ENCODE data around the gene MC4R.

Gene MC4R

GRCh38 chr18:60411715-60412114 is 39.1 kb upstream of the MC4R start:
- H2BK15ac ChIP-seq (replicated peaks; ENCODE audit: low read depth) = no peak overlapping the region
- peak; percentile 44 for DNase-seq
- no peak overlapping the region for H3K56ac ChIP-seq (ENCODE audit: low read length)
- H3K4ac ChIP-seq (ENCODE audit: low read depth, low read length) = no peak overlapping the region
- H3K36me3 ChIP-seq (ENCODE audit: control insufficient read depth, insufficient read depth, low read length) = no peaks in the 10 kb centered on the region
- no peaks in the 10 kb centered on the region for H3K79me2 ChIP-seq (ENCODE audit: control insufficient read depth, insufficient read depth, low read length)
- no peak overlapping the region for H3K18ac ChIP-seq (ENCODE audit: low read length)
- H3K23ac ChIP-seq (ENCODE audit: low read length) = no peak overlapping the region
- no peak overlapping the region for H2BK120ac ChIP-seq (ENCODE audit: low read depth, low read length)
- no peak overlapping the region for H3K9ac ChIP-seq (ENCODE audit: low read length)
- no CpG with 5 or more reads among the region's 5 CpGs for WGBS (ENCODE audit: extremely low coverage, insufficient coverage, low lambda C conversion rate)
- H4K8ac ChIP-seq (ENCODE audit: low read depth, low read length) = no peak overlapping the region
- no peak overlapping the region for H3K4me3 ChIP-seq (ENCODE audit: low read length)
- H3K79me1 ChIP-seq (ENCODE audit: low read length) = no peaks in the 10 kb centered on the region
- no peak overlapping the region for H3K27ac ChIP-seq (ENCODE audit: low read depth, low read length)
- no peak overlapping the region for H2AK5ac ChIP-seq (ENCODE audit: low read length)
- no peaks in the 10 kb centered on the region for H3K27me3 ChIP-seq (ENCODE audit: insufficient read depth, low read length, poor library complexity)
- no peak overlapping the region for H3K4me2 ChIP-seq (ENCODE audit: low read length)
- H2BK5ac ChIP-seq (ENCODE audit: low read length) = no peak overlapping the region
- no peak overlapping the region for H4K5ac ChIP-seq (ENCODE audit: low read length)
- H3K4me1 ChIP-seq (ENCODE audit: control insufficient read depth, low read depth, low read length) = no peaks in the 10 kb centered on the region

GRCh38 chr18:60406721-60407120 is 34.1 kb upstream of the MC4R start:
- no peak overlapping the region for H3K27ac ChIP-seq (ENCODE audit: low read depth, low read length)
- DNase-seq = no peak
- H3K79me1 ChIP-seq (ENCODE audit: low read length) = no peaks in the 10 kb centered on the region
- H3K4me1 ChIP-seq (ENCODE audit: control insufficient read depth, low read depth, low read length) = no peaks in the 10 kb centered on the region
- no peak overlapping the region for H3K9ac ChIP-seq (ENCODE audit: low read length)
- H2AK5ac ChIP-seq (ENCODE audit: low read length) = no peak overlapping the region
- H3K27me3 ChIP-seq (ENCODE audit: insufficient read depth, low read length, poor library complexity) = no peaks in the 10 kb centered on the region
- H3K18ac ChIP-seq (ENCODE audit: low read length) = no peak overlapping the region
- no peak overlapping the region for H2BK5ac ChIP-seq (ENCODE audit: low read length)
- no peak overlapping the region for H3K56ac ChIP-seq (ENCODE audit: low read length)
- no peak overlapping the region for H3K4me3 ChIP-seq (ENCODE audit: low read length)
- no peak overlapping the region for H4K5ac ChIP-seq (ENCODE audit: low read length)
- H4K8ac ChIP-seq (ENCODE audit: low read depth, low read length) = no peak overlapping the region
- H2BK120ac ChIP-seq (ENCODE audit: low read depth, low read length) = no peak overlapping the region
- no CpG with 5 or more reads among the region's 2 CpGs for WGBS (ENCODE audit: extremely low coverage, insufficient coverage, low lambda C conversion rate)
- no peak overlapping the region for H2BK15ac ChIP-seq (replicated peaks; ENCODE audit: low read depth)
- no peak overlapping the region for H3K4ac ChIP-seq (ENCODE audit: low read depth, low read length)
- H3K36me3 ChIP-seq (ENCODE audit: control insufficient read depth, insufficient read depth, low read length) = no peaks in the 10 kb centered on the region
- H3K79me2 ChIP-seq (ENCODE audit: control insufficient read depth, insufficient read depth, low read length) = no peaks in the 10 kb centered on the region
- no peak overlapping the region for H3K23ac ChIP-seq (ENCODE audit: low read length)
- H3K4me2 ChIP-seq (ENCODE audit: low read length) = no peak overlapping the region

- H3K79me2 ChIP-seq (ENCODE audit: control insufficient read depth, insufficient read depth, low read length) = no peaks in the 10 kb centered on the region
- H2BK15ac ChIP-seq (replicated peaks; ENCODE audit: low read depth) = no peak overlapping the region
- no peak overlapping the region for H2BK5ac ChIP-seq (ENCODE audit: low read length)
- H2AK5ac ChIP-seq (ENCODE audit: low read length) = no peak overlapping the region
- no peaks in the 10 kb centered on the region for H3K4me1 ChIP-seq (ENCODE audit: control insufficient read depth, low read depth, low read length)
- no peak overlapping the region for H3K56ac ChIP-seq (ENCODE audit: low read length)
- H4K8ac ChIP-seq (ENCODE audit: low read depth, low read length) = no peak overlapping the region
- H3K27ac ChIP-seq (ENCODE audit: low read depth, low read length) = no peak overlapping the region
- no peaks in the 10 kb centered on the region for H3K36me3 ChIP-seq (ENCODE audit: control insufficient read depth, insufficient read depth, low read length)
- H4K5ac ChIP-seq (ENCODE audit: low read length) = no peak overlapping the region
- no peaks in the 10 kb centered on the region for H3K79me1 ChIP-seq (ENCODE audit: low read length)
- WGBS (ENCODE audit: extremely low coverage, insufficient coverage, low lambda C conversion rate) = no CpG with 5 or more reads among the region's 6 CpGs
- H3K4ac ChIP-seq (ENCODE audit: low read depth, low read length) = no peak overlapping the region
- H3K27me3 ChIP-seq (ENCODE audit: insufficient read depth, low read length, poor library complexity) = no peaks in the 10 kb centered on the region
- no peak overlapping the region for H3K18ac ChIP-seq (ENCODE audit: low read length)
- H3K23ac ChIP-seq (ENCODE audit: low read length) = no peak overlapping the region
- DNase-seq = no peak
- no peak overlapping the region for H2BK120ac ChIP-seq (ENCODE audit: low read depth, low read length)
- no peak overlapping the region for H3K4me3 ChIP-seq (ENCODE audit: low read length)
- no peak overlapping the region for H3K4me2 ChIP-seq (ENCODE audit: low read length)
- no peak overlapping the region for H3K9ac ChIP-seq (ENCODE audit: low read length)
These were observed 32.0 kb upstream of the MC4R start for GRCh38 chr18:60404486-60405085.

GRCh38 chr18:60401346-60401745 is 28.8 kb upstream of the MC4R start:
- no peaks in the 10 kb centered on the region for H3K79me2 ChIP-seq (ENCODE audit: control insufficient read depth, insufficient read depth, low read length)
- DNase-seq = no peak
- no peak overlapping the region for H3K4me3 ChIP-seq (ENCODE audit: low read length)
- H2BK5ac ChIP-seq (ENCODE audit: low read length) = no peak overlapping the region
- H3K56ac ChIP-seq (ENCODE audit: low read length) = no peak overlapping the region
- no peak overlapping the region for H3K27ac ChIP-seq (ENCODE audit: low read depth, low read length)
- H3K9ac ChIP-seq (ENCODE audit: low read length) = no peak overlapping the region
- no peak overlapping the region for H3K4ac ChIP-seq (ENCODE audit: low read depth, low read length)
- H3K4me2 ChIP-seq (ENCODE audit: low read length) = no peak overlapping the region
- H3K4me1 ChIP-seq (ENCODE audit: control insufficient read depth, low read depth, low read length) = no peaks in the 10 kb centered on the region
- no peaks in the 10 kb centered on the region for H3K36me3 ChIP-seq (ENCODE audit: control insufficient read depth, insufficient read depth, low read length)
- no peak overlapping the region for H2BK120ac ChIP-seq (ENCODE audit: low read depth, low read length)
- H4K8ac ChIP-seq (ENCODE audit: low read depth, low read length) = no peak overlapping the region
- H4K5ac ChIP-seq (ENCODE audit: low read length) = no peak overlapping the region
- H2BK15ac ChIP-seq (replicated peaks; ENCODE audit: low read depth) = no peak overlapping the region
- no peak overlapping the region for H2AK5ac ChIP-seq (ENCODE audit: low read length)
- no peaks in the 10 kb centered on the region for H3K27me3 ChIP-seq (ENCODE audit: insufficient read depth, low read length, poor library complexity)
- H3K18ac ChIP-seq (ENCODE audit: low read length) = no peak overlapping the region
- no peak overlapping the region for H3K23ac ChIP-seq (ENCODE audit: low read length)
- no peaks in the 10 kb centered on the region for H3K79me1 ChIP-seq (ENCODE audit: low read length)

- no peak overlapping the region for H3K18ac ChIP-seq (ENCODE audit: low read length)
- no peaks in the 10 kb centered on the region for H3K79me2 ChIP-seq (ENCODE audit: control insufficient read depth, insufficient read depth, low read length)
- WGBS (ENCODE audit: extremely low coverage, insufficient coverage, low lambda C conversion rate) = no CpG with 5 or more reads among the region's 4 CpGs
- no peak overlapping the region for H3K27ac ChIP-seq (ENCODE audit: low read depth, low read length)
- no peak overlapping the region for H2BK5ac ChIP-seq (ENCODE audit: low read length)
- H2AK5ac ChIP-seq (ENCODE audit: low read length) = no peak overlapping the region
- no peaks in the 10 kb centered on the region for H3K27me3 ChIP-seq (ENCODE audit: insufficient read depth, low read length, poor library complexity)
- DNase-seq = no peak
- H3K9ac ChIP-seq (ENCODE audit: low read length) = no peak overlapping the region
- no peak overlapping the region for H4K8ac ChIP-seq (ENCODE audit: low read depth, low read length)
- no peak overlapping the region for H2BK15ac ChIP-seq (replicated peaks; ENCODE audit: low read depth)
- no peak overlapping the region for H4K5ac ChIP-seq (ENCODE audit: low read length)
- H3K4me3 ChIP-seq (ENCODE audit: low read length) = no peak overlapping the region
- H3K56ac ChIP-seq (ENCODE audit: low read length) = no peak overlapping the region
- H3K4ac ChIP-seq (ENCODE audit: low read depth, low read length) = no peak overlapping the region
- H3K79me1 ChIP-seq (ENCODE audit: low read length) = no peaks in the 10 kb centered on the region
- no peaks in the 10 kb centered on the region for H3K36me3 ChIP-seq (ENCODE audit: control insufficient read depth, insufficient read depth, low read length)
- no peak overlapping the region for H2BK120ac ChIP-seq (ENCODE audit: low read depth, low read length)
- no peak overlapping the region for H3K4me2 ChIP-seq (ENCODE audit: low read length)
- H3K23ac ChIP-seq (ENCODE audit: low read length) = no peak overlapping the region
- H3K4me1 ChIP-seq (ENCODE audit: control insufficient read depth, low read depth, low read length) = no peaks in the 10 kb centered on the region
These were observed 19.1 kb upstream of the MC4R start for GRCh38 chr18:60391571-60392226.

GRCh38 chr18:60389314-60389713 is 16.7 kb upstream of the MC4R start:
- WGBS (ENCODE audit: extremely low coverage, insufficient coverage, low lambda C conversion rate) = no CpG with 5 or more reads among the region's 1 CpG
- Histone ChIP-seq H3K4me2 (ENCODE audit: low read length) (no peak overlapping the region), H4K5ac (ENCODE audit: low read length) (no peak overlapping the region), H3K79me1 (ENCODE audit: low read length) (no peaks in the 10 kb centered on the region), H2BK5ac (ENCODE audit: low read length) (no peak overlapping the region), H2BK15ac (replicated peaks; ENCODE audit: low read depth) (no peak overlapping the region), H3K4ac (ENCODE audit: low read depth, low read length) (no peak overlapping the region), H3K18ac (ENCODE audit: low read length) (no peak overlapping the region), H3K56ac (ENCODE audit: low read length) (no peak overlapping the region), H3K27me3 (ENCODE audit: insufficient read depth, low read length, poor library complexity) (no peaks in the 10 kb centered on the region), H3K9ac (ENCODE audit: low read length) (no peak overlapping the region), H2BK120ac (ENCODE audit: low read depth, low read length) (no peak overlapping the region), H3K23ac (ENCODE audit: low read length) (no peak overlapping the region), H3K4me1 (ENCODE audit: control insufficient read depth, low read depth, low read length) (no peaks in the 10 kb centered on the region), H3K79me2 (ENCODE audit: control insufficient read depth, insufficient read depth, low read length) (no peaks in the 10 kb centered on the region), H3K36me3 (ENCODE audit: control insufficient read depth, insufficient read depth, low read length) (no peaks in the 10 kb centered on the region), H3K4me3 (ENCODE audit: low read length) (no peak overlapping the region), H4K8ac (ENCODE audit: low read depth, low read length) (no peak overlapping the region), H2AK5ac (ENCODE audit: low read length) (no peak overlapping the region), H3K27ac (ENCODE audit: low read depth, low read length) (no peak overlapping the region)
- DNase-seq = no peak
